Endometrium (tissue), 2 donors: Measurements from ENCODE around the gene EEA1.

ENCODE experiments used
- FAIRE-seq: peaks from 2 replicates; lab custom pipeline; 2012; peaks lifted over from hg19 to GRCh38; lab: Jason Lieb, UNC
- donor health status: control.
- donor health status: control.

EEA1 gene

GRCh38 chr12:92879698-92880322 lies 49.3 kb downstream of the EEA1 start:
- no peak for FAIRE-seq

GRCh38 chr12:92877904-92878303 lies 51.2 kb downstream of the EEA1 start:
- no peak for FAIRE-seq

- FAIRE-seq, result no peak
Observed at GRCh38 chr12:92876496-92876895, 52.6 kb downstream of the EEA1 start.

- FAIRE-seq, result no peak
Observed at GRCh38 chr12:92871116-92871515, 58.0 kb downstream of the EEA1 start.

GRCh38 chr12:92866418-92866817 lies 62.7 kb downstream of the EEA1 start:
- FAIRE-seq, result no peak

- no peak for FAIRE-seq
Observed at GRCh38 chr12:92863251-92863650, 65.8 kb downstream of the EEA1 start.

- no peak for FAIRE-seq
Observed at GRCh38 chr12:92861381-92861780, 67.7 kb downstream of the EEA1 start.

GRCh38 chr12:92860521-92860920 lies 68.6 kb downstream of the EEA1 start:
- FAIRE-seq, result no peak

GRCh38 chr12:92859650-92860386 lies 69.3 kb downstream of the EEA1 start:
- FAIRE-seq, result no peak

- FAIRE-seq, result no peak
Observed at GRCh38 chr12:92857818-92858217, 71.3 kb downstream of the EEA1 start.

- FAIRE-seq, result no peak
Observed at GRCh38 chr12:92854344-92854743, 74.8 kb downstream of the EEA1 start.

GRCh38 chr12:92848740-92849139 lies 80.4 kb downstream of the EEA1 start:
- FAIRE-seq, result no peak

- FAIRE-seq, result peak; percentile 77
Observed at GRCh38 chr12:92847368-92847767, 81.7 kb downstream of the EEA1 start.

GRCh38 chr12:92845329-92845728 lies 83.8 kb downstream of the EEA1 start:
- no peak for FAIRE-seq

- FAIRE-seq, result no peak
Observed at GRCh38 chr12:92844151-92844763, 84.8 kb downstream of the EEA1 start.

GRCh38 chr12:92829686-92830282 lies 99.3 kb downstream of the EEA1 start:
- FAIRE-seq, result no peak

- FAIRE-seq, result no peak
Observed at GRCh38 chr12:92828565-92828964, 100.5 kb downstream of the EEA1 start.

- FAIRE-seq, result peak; percentile 53
Observed at GRCh38 chr12:92827836-92828431, 101.2 kb downstream of the EEA1 start.

GRCh38 chr12:92821142-92821541 lies 108.0 kb downstream of the EEA1 start:
- FAIRE-seq, result no peak

- FAIRE-seq, result no peak
Observed at GRCh38 chr12:92814584-92814983, 114.5 kb downstream of the EEA1 start.

- no peak for FAIRE-seq
Observed at GRCh38 chr12:92810370-92810769, 118.7 kb downstream of the EEA1 start.

- FAIRE-seq, result no peak
Observed at GRCh38 chr12:92803903-92804302, 125.2 kb downstream of the EEA1 start.

GRCh38 chr12:92802906-92803305 lies 126.2 kb downstream of the EEA1 start:
- FAIRE-seq, result no peak
